Prostate gland (tissue), 2 donors: Measurements from ENCODE around the gene WDR5. TPM values are rescaled to one million over a fixed set of nuclear protein-coding genes. Genes with fewer than 3 reads are reported as not detected.

ENCODE experiments used
- DNase-seq: peaks from one replicate; pipeline ENCODE4 v3.0.0-alpha.2; 2019; ENCODE audit warnings: low spot score
- H3K27ac ChIP-seq, 2 donors: fragments of 200-600 bp; sonication (generic); 2 replicates each; pipeline ENCODE4 v1.5.1; 2017 to 2019
- H3K27me3 ChIP-seq: fragments of 200-600 bp; sonication (generic); replicated peaks from 2 replicates; pipeline ENCODE4 v1.5.1; 2019; ENCODE audit not compliant: insufficient read depth
- H3K36me3 ChIP-seq, 2 donors: fragments of 200-600 bp; sonication (generic); 1 replicate in 1 of 2; 2 replicates in 1 of 2; pipeline versions ENCODE4 v1.5.1 to v1.8.1; 2017 to 2019
- H3K4me1 ChIP-seq: fragments of 200-600 bp; sonication (generic); replicated peaks from 2 replicates; pipeline ENCODE4 v1.5.1; 2019
- H3K4me3 ChIP-seq, 2 donors: fragments of 200-600 bp; sonication (generic); 2 replicates each; pipeline ENCODE4 v1.5.1; 2017 to 2019
- H3K9me3 ChIP-seq: fragments of 200-600 bp; sonication (generic); 2 replicates; pipeline ENCODE4 v1.5.1; 2017
- POLR2A ChIP-seq: fragments of 450-650 bp; IDR thresholded peaks from one replicate; pipeline ENCODE4 v1.6.1; 2016; ENCODE audit warnings: antibody characterized with exemption, mild to moderate bottlenecking
- POLR2AphosphoS5 ChIP-seq: sonication (generic); formaldehyde crosslinking; IDR thresholded peaks from one replicate; pipeline ENCODE4 v1.6.1; 2017; ENCODE audit warnings: antibody characterized with exemption
- WGBS: methylation state at CpG from one replicate; pipeline ENCODE4 v1.1.5; 2018; 5-methylcytosine and 5-hydroxymethylcytosine counted together
- intact Hi-C: fragments of 100-400 bp; cut with DNase I; formaldehyde crosslinking; loops from one replicate; pipeline ENCODE4 v1.14.2; 2022
- total RNA-seq, 2 donors: library from RNA; depleted of rRNA; stranded (reverse); fragments of >200 nt; gene quantifications; one replicate each; pipeline ENCODE4 v1.1.0, GENCODE V29; 2016
- TF ChIP-seq, protein P1 (sequence below), 4 experiments: fragments of 200-600 bp in 2 of 4; fragments of 450-650 bp in 2 of 4; sonication (generic) in 2 of 4; IDR thresholded peaks; 1 replicate in 3 of 4; 2 replicates in 1 of 4; pipeline ENCODE4 v1.5.1; 2016 to 2019; ENCODE audit warnings: antibody characterized with exemption in 4 of 4, mild to moderate bottlenecking in 2 of 4, moderate library complexity in 2 of 4

The WDR5 gene
- total RNA-seq, 2 donors from 2014 or later: 28.6 to 67.9 TPM

DNA sequence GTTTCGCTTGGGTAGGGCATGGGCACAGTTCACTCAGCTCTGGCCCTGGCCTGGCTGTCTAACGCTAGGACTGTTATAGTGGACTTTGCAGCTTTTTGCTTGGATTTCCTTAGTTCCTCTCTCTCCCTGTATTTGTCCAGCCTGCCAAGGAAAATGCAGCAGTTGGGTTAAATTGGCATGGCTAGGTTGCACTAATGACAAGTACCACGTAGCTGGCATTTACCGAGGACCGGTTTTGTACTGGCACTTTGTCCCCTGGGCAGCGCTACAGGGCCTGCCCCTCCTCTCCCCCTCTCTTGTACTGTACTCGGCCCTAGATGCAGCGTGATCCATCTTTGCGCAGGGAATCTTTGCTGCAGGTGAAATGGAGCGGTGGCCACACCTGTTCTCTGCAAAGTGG lies 2.4 kb downstream of the WDR5 start:
- TF ChIP-seq, protein P1, sequence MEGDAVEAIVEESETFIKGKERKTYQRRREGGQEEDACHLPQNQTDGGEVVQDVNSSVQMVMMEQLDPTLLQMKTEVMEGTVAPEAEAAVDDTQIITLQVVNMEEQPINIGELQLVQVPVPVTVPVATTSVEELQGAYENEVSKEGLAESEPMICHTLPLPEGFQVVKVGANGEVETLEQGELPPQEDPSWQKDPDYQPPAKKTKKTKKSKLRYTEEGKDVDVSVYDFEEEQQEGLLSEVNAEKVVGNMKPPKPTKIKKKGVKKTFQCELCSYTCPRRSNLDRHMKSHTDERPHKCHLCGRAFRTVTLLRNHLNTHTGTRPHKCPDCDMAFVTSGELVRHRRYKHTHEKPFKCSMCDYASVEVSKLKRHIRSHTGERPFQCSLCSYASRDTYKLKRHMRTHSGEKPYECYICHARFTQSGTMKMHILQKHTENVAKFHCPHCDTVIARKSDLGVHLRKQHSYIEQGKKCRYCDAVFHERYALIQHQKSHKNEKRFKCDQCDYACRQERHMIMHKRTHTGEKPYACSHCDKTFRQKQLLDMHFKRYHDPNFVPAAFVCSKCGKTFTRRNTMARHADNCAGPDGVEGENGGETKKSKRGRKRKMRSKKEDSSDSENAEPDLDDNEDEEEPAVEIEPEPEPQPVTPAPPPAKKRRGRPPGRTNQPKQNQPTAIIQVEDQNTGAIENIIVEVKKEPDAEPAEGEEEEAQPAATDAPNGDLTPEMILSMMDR (IDR thresholded peaks at IDR 0.05): no peak
- no peak for TF ChIP-seq POLR2A
- TF ChIP-seq POLR2AphosphoS5: peak; percentile 17
- H3K9me3 ChIP-seq: no peaks in the 10 kb centered on the region
- H3K27ac ChIP-seq: no peak overlapping the region
- 57% methylated on average over 10 of the region's 10 CpGs for WGBS
- H3K36me3 ChIP-seq: peaks cover 0 to 6% of the 10 kb centered on the region in 2 donors
- no peak overlapping the region for H3K4me3 ChIP-seq
- H3K27me3 ChIP-seq: no peaks in the 10 kb centered on the region
- H3K4me1 ChIP-seq: peaks cover 27% of the 10 kb centered on the region
- intact Hi-C loops: loop anchor here (10.0 kb wide), 1 partner anchor 113 kb away; the partner anchor contains the start of gene BRD3OS
- no peak for DNase-seq

DNA sequence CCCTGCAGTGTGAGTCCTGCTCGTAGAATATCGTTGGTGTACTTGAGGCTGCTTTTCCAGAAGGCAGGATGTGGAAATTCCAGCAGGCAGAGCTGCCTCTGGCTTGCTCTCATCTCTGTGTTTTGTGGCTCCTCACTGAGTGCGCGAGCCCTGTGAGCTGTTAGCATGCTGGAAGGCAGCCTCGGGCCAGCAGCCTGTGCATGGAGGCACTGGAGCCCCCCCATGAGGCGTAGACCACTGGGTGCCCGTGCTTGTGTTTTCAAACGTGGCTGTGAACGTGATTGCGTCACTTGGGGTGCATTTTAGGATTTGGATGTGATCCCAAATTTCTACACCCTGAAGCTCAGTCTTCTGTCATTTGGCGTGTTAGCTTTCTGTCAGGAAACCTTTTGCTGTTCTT lies 3.2 kb downstream of the WDR5 start:
- no peaks in the 10 kb centered on the region for H3K27me3 ChIP-seq
- DNase-seq: no peak
- no peak overlapping the region for H3K27ac ChIP-seq
- no peak overlapping the region for H3K4me3 ChIP-seq
- H3K36me3 ChIP-seq: peaks cover 0 to 6% of the 10 kb centered on the region in 2 donors
- no peak for TF ChIP-seq POLR2AphosphoS5
- TF ChIP-seq, protein P1 (IDR thresholded peaks at IDR 0.05): no peak
- TF ChIP-seq POLR2A: no peak
- WGBS: 55% methylated on average over 11 of the region's 11 CpGs
- intact Hi-C loops: loop anchor here (10.0 kb wide), 1 partner anchor 114 kb away; the partner anchor contains the start of gene BRD3OS
- H3K9me3 ChIP-seq: no peaks in the 10 kb centered on the region
- H3K4me1 ChIP-seq: peaks cover 27% of the 10 kb centered on the region

DNA sequence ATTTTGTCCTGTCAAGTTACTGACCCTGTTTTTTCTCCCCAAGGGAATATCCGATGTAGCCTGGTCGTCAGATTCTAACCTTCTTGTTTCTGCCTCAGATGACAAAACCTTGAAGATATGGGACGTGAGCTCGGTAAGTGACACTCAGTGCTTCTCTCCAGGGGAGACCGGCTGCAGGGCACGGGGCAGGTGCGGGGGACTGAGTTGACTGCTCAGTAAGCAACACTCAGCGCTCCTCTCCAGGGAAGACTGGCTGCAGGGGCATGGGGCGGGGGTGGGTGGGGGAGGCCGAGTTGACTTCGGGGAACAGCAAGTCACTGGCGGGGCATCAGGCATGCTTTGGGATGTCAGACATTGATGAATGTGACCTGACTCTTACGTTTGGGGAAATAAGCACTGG lies 6.0 kb downstream of the WDR5 start:
- DNase-seq: no peak
- Histone ChIP-seq H3K4me1 (peaks cover 18% of the 10 kb centered on the region), H3K27ac (no peak overlapping the region), H3K27me3 (no peaks in the 10 kb centered on the region), H3K9me3 (no peaks in the 10 kb centered on the region), H3K4me3 (no peak overlapping the region), H3K36me3 (peaks cover 0 to 11% of the 10 kb centered on the region in 2 donors)
- WGBS: 90% methylated on average over 13 of the region's 13 CpGs
- intact Hi-C loops: no loop called here
- TF ChIP-seq POLR2AphosphoS5 (no peak), POLR2A (no peak)

DNA sequence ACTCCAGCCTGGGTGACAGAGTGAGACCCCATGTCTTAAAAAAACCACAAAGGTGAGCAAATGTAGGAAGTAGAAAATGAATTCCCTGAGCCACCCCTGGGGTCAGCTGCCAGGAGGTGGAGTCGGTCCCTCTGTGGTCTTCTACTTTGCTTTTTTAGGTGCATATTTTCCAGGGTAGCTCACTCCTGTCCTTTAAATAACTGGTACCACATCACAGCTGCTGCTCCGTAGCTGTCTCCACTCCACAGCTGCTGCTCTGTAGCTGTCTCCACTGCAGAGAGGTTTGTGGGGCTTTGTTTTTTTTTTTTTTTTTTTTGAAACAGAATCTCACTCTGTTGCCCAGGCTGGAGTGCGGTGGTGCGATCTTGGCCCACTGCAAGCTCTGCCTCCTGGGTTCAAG lies 8.9 kb downstream of the WDR5 start:
- H3K4me1 ChIP-seq: no peaks in the 10 kb centered on the region
- no peaks in the 10 kb centered on the region for H3K27me3 ChIP-seq
- TF ChIP-seq, protein P1 (IDR thresholded peaks at IDR 0.05): no peak
- TF ChIP-seq POLR2A (no peak), POLR2AphosphoS5 (no peak)
- no peaks in the 10 kb centered on the region for H3K9me3 ChIP-seq
- no peak for DNase-seq
- H3K4me3 ChIP-seq: no peak overlapping the region
- no peak overlapping the region for H3K27ac ChIP-seq
- peaks cover 11 to 12% of the 10 kb centered on the region in 2 donors for H3K36me3 ChIP-seq
- WGBS: 89% methylated on average over 4 of the region's 4 CpGs
- intact Hi-C loops: no loop called here

DNA sequence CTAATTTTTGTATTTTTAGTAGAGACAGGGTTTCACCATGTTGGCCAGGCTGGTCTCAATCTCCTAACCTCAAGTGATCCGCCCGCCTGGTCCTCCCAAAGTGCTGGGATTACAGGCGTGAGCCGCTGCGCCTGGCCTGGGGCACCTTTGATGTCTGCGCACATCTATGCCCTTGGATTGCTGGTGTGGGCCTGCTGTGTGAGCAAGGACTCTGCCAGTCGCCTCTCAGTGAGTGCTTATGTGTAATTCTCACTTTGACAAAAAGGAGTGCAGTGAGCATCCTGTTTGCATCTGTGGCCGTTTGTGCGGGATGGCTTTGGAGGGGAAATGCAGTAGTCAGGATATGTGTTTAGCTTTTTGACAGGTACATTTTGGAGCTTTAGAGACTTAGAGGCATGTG lies 9.4 kb downstream of the WDR5 start:
- no peak for TF ChIP-seq POLR2A
- TF ChIP-seq, protein P1 (IDR thresholded peaks at IDR 0.05): no peak
- no peak for TF ChIP-seq POLR2AphosphoS5

More for the DNA sequence above, 9.4 kb downstream of the WDR5 start:
- intact Hi-C loops: no loop called here
- Histone ChIP-seq H3K27ac (no peak overlapping the region), H3K36me3 (peaks cover 11 to 17% of the 10 kb centered on the region in 2 donors), H3K4me3 (no peak overlapping the region), H3K9me3 (no peaks in the 10 kb centered on the region), H3K4me1 (no peaks in the 10 kb centered on the region), H3K27me3 (no peaks in the 10 kb centered on the region)
- 95% methylated on average over 9 of the region's 9 CpGs for WGBS
- no peak for DNase-seq
